CMK (cell line): Measurements from ENCODE around the gene PCBD2.
"Not testable (repeated sequence)": the region's sequence is repeated elsewhere in the genome, so short reads cannot be mapped to it uniquely, and the experiment has no call there.

Source experiments
- DNase-seq: peaks from one replicate; pipeline ENCODE4 v3.0.0-alpha.2; 2010; ENCODE audit warnings: low read depth

The PCBD2 gene

GRCh38 chr5:134963098-134963497 is 58.2 kb downstream of the PCBD2 start:
- no peak for DNase-seq

GRCh38 chr5:134964359-134965270 is 59.7 kb downstream of the PCBD2 start:
- no peak for DNase-seq

- no peak for DNase-seq
These were observed 60.4 kb downstream of the PCBD2 start for GRCh38 chr5:134965271-134965825.

DNA sequence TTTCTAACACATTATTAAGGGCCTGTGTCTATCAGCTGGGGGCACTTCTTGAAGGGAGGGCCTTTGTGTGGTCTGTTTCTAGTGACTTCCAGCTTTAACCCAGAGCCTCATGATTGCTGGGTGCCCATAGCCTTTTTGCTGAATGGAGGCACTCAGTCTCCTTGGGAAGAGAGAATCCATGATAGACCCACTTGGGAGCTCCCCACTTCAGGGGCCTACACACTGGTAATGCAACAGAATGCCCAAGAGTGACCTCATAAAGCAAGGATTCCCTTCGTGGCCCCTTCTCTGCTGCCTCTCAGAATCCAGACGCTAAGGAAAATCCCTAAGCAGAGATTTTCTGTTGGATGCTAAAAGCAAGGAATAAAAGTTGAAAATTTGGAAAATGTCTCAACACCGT is 62.7 kb downstream of the PCBD2 start, which contains the start of gene CATSPER3:
TSS of gene CATSPER3 (plus strand) at position 301 of the 400 bp plus-strand sequence. CDS start at position 386, 85 bp downstream.
- DNase-seq = no peak

- DNase-seq = no peak
These were observed 63.1 kb downstream of the PCBD2 start for GRCh38 chr5:134968055-134968454.

GRCh38 chr5:134969166-134969565 is 64.2 kb downstream of the PCBD2 start:
- DNase-seq = no peak

DNA sequence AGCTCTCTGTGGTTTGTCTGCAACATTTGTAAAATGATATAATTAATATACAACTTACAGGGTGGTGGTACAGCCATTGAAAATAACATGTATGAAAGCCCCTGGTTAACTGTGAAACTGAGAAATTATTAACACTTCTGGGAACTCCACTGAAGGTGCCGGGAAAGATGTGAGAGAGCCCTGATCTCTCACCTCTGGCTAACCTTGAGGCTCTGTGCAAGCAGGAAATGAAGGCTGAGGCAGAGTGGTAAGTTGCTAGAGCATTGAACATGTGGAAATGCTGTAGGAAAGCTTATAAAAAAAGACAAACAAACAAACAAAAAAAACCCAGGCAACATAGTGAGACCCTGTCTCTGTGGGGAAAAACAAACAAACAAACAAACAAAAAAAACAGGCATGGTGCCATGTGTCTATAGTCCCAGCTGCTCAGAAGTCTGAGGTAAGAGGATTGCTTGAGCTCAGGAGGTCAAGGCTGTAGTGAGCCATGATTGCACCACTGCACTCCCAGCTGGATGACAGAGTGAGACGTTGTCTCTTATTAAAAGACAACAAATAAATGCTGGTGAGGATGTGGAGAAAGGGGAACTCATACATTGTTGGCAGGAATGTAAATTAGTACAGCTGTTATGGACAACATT is 70.3 kb downstream of the PCBD2 start:
- DNase-seq = no peak

GRCh38 chr5:134975843-134976242 is 70.9 kb downstream of the PCBD2 start:
- DNase-seq = no peak

- no peak for DNase-seq
These were observed 71.9 kb downstream of the PCBD2 start for GRCh38 chr5:134976841-134977240.

DNA sequence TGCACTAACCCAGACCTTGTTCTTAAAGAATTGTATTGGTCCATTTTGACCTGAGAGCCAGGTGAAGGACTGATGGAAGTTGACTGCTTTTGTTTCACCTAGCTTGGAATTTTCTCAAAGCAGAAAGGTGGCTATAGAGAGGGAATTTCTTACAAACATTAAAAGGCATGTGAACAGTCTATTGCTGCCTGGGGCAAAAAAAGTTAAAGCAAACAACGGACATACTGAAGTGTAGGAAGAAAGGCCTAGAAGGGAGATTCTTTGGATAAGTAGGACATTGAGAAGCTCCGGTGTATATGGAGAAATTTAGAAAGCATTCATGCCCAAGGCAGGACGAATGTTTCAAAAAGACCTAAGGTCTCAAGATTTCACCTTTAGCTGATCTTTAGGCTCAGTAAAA is 74.5 kb downstream of the PCBD2 start:
- DNase-seq = no peak

DNA sequence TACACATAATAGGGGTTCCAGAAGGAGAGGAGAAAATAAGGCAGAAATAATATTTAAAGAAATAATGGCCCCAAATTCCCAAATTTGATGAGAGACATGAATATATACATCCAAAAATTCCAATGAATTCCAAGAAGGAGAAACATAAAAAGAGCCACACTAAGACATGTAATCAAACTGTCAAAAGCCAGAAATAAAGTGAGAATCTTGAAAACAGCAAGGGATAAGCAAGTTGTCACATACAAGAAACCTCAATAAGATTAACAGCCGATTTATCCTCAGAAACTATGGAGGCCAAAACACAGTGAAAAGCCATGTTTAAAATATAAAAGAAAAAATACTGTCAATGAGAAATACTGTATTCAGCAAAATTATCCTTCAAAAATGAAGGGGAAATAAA is 77.3 kb downstream of the PCBD2 start:
- no peak for DNase-seq

- peak; percentile 21 for DNase-seq
These were observed 84.4 kb downstream of the PCBD2 start for GRCh38 chr5:134989266-134989830.

GRCh38 chr5:134990183-134990582 is 85.3 kb downstream of the PCBD2 start:
- DNase-seq = not testable (repeated sequence)

DNA sequence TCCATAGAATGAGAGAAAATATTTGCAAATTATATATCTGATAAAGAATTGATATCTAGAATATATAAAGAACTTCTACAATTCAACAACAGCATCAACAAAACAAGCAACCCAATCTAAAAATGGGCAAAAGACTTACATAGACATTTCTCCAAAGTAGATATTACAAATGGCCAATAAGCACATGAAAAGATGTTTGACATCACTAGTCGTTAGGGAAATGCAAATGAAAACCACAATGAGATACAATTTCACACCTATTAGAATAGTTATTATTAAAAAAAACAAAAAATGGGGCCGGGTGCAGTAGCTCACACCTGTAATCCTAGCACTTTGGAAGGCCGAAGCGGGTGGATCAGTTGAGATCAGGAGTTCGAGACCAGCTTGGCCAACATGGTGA is 87.2 kb downstream of the PCBD2 start:
- DNase-seq = no peak

DNA sequence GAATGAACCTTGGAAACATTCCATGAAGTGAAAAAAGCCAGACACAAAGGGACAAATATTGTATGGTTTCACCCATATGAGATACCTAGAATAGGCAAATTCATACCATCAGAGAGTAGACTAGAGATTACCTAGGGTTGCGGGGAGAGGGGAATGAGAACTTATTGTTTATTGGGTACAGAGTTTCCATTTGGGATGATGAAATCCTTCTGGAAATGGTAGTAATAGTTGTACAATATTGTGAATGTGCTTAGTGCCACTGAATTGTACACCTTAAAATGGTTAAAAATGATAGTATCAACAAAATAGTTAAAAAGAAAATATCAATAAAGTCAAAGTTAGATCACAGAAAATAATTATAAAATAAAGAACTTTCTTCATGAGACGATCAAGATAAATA is 88.2 kb downstream of the PCBD2 start:
- DNase-seq = no peak

DNA sequence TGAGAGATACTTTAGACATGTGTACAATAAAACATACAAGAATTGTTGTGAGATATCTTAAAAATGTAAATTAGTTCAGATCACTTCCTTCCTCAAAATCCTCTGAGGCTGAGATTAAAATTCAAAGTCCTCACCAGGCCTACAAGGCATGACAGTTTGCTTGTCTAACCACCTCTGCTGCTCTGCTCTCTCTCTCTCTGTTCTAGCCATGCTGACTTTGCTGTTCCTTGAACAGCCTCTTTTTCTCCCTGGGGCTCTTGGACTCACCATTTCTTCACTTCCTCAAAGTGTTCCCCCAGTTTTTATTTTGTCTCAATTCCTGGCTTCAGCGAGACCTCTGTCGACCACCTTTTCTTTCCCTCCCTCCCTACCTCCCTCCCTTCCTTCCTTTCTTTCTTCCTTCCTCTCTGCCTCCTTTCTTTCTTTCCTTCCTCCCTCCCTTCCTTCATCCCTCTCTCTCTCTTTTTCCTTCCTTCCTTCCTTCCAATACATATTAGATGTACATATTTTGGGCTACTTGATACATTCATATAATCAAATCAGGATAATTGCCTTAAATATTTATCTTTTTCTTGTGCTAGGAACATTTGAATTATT is 89.7 kb downstream of the PCBD2 start:
- DNase-seq = no peak

DNA sequence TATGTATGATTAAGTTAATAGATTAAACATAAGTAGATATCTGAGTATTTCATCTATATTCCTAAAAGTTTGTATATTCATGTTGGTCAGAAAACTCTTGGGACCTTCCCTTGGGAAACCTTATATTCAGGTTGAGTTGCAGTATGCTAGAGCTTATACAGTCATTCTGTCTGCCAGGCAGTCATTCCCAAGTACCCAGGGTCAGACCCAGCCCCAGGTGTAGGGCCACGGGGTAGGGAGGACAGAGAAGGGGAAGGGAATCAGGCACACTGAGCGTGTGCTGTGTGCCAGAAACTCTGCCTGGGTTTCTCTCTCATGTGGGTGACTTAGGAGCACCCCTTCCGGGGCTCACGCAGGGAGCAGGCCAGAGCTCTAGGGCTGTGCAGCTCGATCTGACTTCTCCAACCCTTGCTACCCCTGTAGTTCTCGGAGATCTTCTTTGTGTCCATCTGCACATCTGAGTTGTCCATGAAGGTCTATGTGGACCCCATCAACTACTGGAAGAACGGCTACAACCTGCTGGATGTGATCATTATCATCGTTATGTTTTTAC is 91.0 kb downstream of the PCBD2 start:
- DNase-seq = no peak

DNA sequence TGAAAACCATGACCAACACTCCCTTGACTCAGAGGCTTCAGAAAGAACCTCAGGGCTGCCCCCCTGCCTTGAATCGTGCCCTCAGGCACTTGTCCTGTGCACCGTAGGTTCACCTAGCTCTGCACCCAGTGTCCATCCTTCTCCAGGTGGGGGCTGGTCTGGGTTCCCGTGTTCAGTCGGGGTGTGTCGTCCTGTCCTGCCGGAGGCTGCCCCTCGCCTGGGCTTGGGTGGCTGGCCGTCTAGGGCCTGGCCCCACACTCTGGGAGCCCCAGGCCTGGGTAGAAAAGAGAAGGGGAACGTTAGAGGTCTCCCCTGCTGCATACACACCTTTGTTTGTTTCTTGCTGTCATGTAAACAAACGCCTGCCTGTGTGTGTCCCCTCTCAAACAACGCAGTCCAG is 92.1 kb downstream of the PCBD2 start:
- no peak for DNase-seq

DNA sequence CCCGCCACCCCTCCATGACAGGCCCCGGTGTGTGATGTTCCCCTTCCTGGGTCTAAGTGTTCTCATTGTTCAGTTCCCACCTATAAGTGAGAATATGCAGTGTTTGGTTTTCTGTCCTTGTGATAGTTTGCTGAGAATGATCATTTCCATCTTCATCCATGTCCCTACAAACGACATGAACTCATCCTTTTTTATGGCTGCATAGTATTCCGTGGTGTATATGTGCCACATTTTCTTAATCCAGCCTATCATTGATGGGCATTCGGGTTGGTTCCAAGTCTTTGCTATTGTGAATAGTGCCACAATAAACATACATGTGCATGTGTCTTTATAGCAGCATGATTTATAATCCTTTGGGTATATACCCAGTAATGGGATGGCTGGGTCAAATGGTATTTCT is 93.1 kb downstream of the PCBD2 start:
- not testable (repeated sequence) for DNase-seq

DNA sequence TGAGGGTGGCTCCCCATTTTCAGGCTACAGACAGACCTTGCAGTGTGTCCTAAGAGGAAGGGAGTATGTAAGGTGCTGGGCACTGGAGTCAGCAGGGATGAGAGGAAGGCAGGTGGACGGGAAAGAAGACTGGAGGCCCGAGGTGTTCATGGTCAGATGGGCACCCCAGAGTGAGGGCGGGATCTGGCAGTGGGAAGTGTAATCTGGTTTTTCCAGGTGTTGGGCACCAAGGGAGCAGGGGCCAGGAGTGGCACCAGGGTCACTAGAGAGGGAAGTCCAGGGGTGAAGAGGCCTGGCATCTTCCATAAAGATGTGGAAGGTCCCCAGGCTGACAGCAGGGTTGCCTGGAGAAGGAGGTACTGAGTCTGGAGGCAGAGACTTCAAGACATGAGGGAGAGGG is 99.4 kb downstream of the PCBD2 start:
- no peak for DNase-seq

- no peak for DNase-seq
These were observed 100.1 kb downstream of the PCBD2 start for GRCh38 chr5:135005076-135005475.

GRCh38 chr5:135007305-135007704 is 102.4 kb downstream of the PCBD2 start:
- no peak for DNase-seq
